Ishikawa (cell line): ENCODE data around the gene PLA2G2F.

ENCODE experiments used
- CEBPB ChIP-seq: IDR thresholded peaks from 2 replicates; pipeline ENCODE4 v1.6.1; 2012
- CREB1 ChIP-seq: IDR thresholded peaks from 2 replicates; pipeline ENCODE4 v1.6.1; 2012; ENCODE audit warnings: low read depth
- EGR1 ChIP-seq: IDR thresholded peaks from 2 replicates; pipeline ENCODE4 v1.6.1; 2012
- EP300 ChIP-seq: IDR thresholded peaks from 2 replicates; pipeline ENCODE4 v1.6.1; 2012; ENCODE audit warnings: borderline replicate concordance
- FOXM1 ChIP-seq: IDR thresholded peaks from 2 replicates; pipeline ENCODE4 v1.6.1; 2012; ENCODE audit warnings: low read depth, borderline replicate concordance
- NFIC ChIP-seq: IDR thresholded peaks from 2 replicates; pipeline ENCODE4 v1.6.1; 2012
- RAD21 ChIP-seq: IDR thresholded peaks from 2 replicates; pipeline ENCODE4 v1.6.1; 2012; ENCODE audit warnings: low read depth
- TAF1 ChIP-seq: IDR thresholded peaks from 2 replicates; pipeline ENCODE4 v1.6.1; 2012; ENCODE audit warnings: low read depth, mild to moderate bottlenecking
- TCF12 ChIP-seq: IDR thresholded peaks from 2 replicates; pipeline ENCODE4 v1.6.1; 2012; ENCODE audit warnings: low read depth
- TEAD4 ChIP-seq: IDR thresholded peaks from 2 replicates; pipeline ENCODE4 v1.6.1; 2012
- USF1 ChIP-seq: IDR thresholded peaks from 2 replicates; pipeline ENCODE4 v1.6.1; 2012
- YY1 ChIP-seq: IDR thresholded peaks from 2 replicates; pipeline ENCODE4 v1.6.1; 2012; ENCODE audit warnings: low read depth
- ZBTB7A ChIP-seq: IDR thresholded peaks from 2 replicates; pipeline ENCODE4 v1.6.1; 2012; ENCODE audit warnings: low read depth
- TF ChIP-seq, protein P1 (sequence below): IDR thresholded peaks from 2 replicates; pipeline ENCODE4 v1.6.1; 2012; ENCODE audit warnings: low read depth, mild to moderate bottlenecking
- TF ChIP-seq, protein P2 (sequence below): IDR thresholded peaks from 2 replicates; pipeline ENCODE4 v1.6.1; 2012

PLA2G2F gene

DNA sequence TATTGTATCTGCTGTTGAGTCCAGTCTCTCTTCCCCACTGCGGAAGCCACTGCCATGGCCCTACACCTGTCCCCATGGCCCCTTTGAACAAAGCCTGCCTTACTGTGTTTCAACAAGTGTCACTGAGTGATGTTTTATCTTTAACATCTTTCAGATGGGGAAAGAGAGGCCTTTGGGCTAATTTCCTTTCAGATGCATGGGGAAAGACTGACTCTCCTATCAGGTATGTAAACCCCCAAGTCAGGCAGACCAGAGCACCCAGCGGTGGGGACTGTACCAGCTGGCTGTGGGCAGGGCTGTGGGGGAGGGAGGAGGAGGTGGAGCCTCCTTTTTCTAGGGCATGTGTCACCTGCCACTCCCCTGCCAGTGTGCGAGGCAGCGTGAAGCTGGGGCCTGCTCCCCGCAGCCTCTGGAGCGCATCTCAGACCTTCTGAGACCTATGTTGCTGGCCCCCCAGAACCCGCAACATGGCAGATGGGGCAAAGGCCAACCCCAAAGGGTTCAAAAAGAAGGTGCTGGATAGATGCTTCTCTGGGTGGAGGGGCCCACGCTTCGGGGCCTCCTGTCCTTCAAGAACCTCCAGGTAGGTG lies at the start of gene PLA2G2F:
PLA2G2F (plus strand) TSS at position 363 of the 590 bp plus-strand sequence; CDS start at position 468, 105 bp downstream.
- TF ChIP-seq FOXM1 = no peak
- no peak for TF ChIP-seq TEAD4
- no peak for TF ChIP-seq USF1

GRCh38 chr1:20089328-20090077 lies 49.6 kb upstream of the PLA2G2F start:
- TF ChIP-seq USF1 = peak; percentile 50; the same call in 1 of the 2 replicates
- no peak for TF ChIP-seq YY1

DNA sequence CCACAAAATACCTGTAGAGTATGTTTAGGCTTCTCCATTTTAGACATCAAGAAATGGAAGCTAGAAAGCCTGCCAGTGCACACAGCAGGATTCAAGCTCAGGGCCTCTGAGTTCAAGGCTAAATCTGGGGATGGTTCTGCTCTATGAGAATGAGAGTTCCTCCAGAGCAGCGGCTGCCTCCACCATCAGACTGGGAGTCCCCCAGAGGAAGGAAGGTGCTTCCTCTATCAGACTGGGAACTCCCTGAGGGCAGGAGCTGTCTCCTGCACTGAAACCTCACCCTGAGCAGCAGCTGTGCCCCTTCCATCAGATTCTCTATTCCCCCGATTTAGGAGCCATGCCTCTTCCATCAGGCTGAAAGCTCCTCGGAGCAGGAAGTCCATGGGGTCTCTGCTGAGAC lies 49.0 kb upstream of the PLA2G2F start:
- TF ChIP-seq FOXM1 = no peak
- no peak for TF ChIP-seq TAF1
- TF ChIP-seq ZBTB7A = no peak
- TF ChIP-seq YY1 = no peak
- TF ChIP-seq RAD21 = no peak
- no peak for TF ChIP-seq TEAD4
- TF ChIP-seq CEBPB = no peak
- TF ChIP-seq, protein P1, sequence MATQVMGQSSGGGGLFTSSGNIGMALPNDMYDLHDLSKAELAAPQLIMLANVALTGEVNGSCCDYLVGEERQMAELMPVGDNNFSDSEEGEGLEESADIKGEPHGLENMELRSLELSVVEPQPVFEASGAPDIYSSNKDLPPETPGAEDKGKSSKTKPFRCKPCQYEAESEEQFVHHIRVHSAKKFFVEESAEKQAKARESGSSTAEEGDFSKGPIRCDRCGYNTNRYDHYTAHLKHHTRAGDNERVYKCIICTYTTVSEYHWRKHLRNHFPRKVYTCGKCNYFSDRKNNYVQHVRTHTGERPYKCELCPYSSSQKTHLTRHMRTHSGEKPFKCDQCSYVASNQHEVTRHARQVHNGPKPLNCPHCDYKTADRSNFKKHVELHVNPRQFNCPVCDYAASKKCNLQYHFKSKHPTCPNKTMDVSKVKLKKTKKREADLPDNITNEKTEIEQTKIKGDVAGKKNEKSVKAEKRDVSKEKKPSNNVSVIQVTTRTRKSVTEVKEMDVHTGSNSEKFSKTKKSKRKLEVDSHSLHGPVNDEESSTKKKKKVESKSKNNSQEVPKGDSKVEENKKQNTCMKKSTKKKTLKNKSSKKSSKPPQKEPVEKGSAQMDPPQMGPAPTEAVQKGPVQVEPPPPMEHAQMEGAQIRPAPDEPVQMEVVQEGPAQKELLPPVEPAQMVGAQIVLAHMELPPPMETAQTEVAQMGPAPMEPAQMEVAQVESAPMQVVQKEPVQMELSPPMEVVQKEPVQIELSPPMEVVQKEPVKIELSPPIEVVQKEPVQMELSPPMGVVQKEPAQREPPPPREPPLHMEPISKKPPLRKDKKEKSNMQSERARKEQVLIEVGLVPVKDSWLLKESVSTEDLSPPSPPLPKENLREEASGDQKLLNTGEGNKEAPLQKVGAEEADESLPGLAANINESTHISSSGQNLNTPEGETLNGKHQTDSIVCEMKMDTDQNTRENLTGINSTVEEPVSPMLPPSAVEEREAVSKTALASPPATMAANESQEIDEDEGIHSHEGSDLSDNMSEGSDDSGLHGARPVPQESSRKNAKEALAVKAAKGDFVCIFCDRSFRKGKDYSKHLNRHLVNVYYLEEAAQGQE = no peak

GRCh38 chr1:20090641-20091040 lies 48.5 kb upstream of the PLA2G2F start:
- no peak for TF ChIP-seq TEAD4

DNA sequence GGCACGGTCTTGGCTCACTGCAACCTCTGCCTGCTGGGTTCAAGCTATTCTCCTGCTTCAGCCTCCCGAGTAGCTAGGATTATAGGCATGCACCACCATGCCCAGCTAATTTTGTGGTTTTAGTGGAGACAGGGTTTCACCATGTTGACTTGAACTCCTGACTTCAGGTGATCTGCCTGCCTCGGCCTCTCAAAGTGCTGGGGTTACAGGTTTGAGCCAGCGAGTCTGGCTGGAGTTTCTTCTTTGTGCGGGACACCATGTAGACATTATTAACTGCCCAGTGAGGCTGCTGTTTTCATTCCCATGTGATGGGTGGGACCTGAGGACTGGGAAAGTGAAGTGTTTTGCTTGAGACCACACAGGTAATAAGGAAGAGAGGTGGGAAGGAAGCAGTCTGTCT lies 45.8 kb upstream of the PLA2G2F start:
- TF ChIP-seq TCF12 (no peak), CREB1 (no peak), EP300 (no peak), CEBPB (no peak), RAD21 (no peak), YY1 (no peak), TAF1 (no peak), NFIC (no peak), ZBTB7A (no peak), FOXM1 (no peak), EGR1 (no peak), USF1 (no peak), TEAD4 (no peak)
- TF ChIP-seq, protein P2, sequence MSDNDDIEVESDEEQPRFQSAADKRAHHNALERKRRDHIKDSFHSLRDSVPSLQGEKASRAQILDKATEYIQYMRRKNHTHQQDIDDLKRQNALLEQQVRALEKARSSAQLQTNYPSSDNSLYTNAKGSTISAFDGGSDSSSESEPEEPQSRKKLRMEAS = no peak
- TF ChIP-seq, protein P1 = no peak

DNA sequence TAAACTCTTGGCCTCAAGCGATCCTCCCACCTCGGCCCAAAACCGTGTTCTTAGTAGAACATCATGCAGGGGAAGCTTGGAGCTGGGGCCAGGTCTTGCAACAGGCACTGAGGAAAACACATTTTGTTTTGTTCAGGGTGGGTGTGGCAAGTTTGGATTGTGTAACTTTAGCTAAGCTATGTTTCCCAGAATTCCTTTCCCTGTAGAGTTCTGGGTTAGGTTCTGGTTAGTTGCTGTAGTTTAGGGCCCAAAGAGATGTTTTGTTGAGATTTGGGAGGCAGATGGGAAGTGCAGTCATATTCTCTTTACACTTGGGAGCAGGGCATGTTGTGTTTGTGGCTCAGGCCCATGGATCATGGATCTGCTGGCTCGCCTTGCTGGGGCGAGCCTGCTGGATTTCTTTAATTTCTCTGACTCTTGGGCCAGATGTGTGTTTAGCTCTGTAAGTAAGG lies 45.2 kb upstream of the PLA2G2F start:
- TF ChIP-seq ZBTB7A = no peak
- TF ChIP-seq RAD21 = no peak
- TF ChIP-seq TAF1 = no peak
- TF ChIP-seq TCF12 = no peak
- TF ChIP-seq, protein P1 = no peak
